Mucosa of descending colon (tissue), 3 donors: Measurements from ENCODE around the gene UVSSA. TPM values are rescaled to one million over a fixed set of nuclear protein-coding genes. Genes with fewer than 3 reads are reported as not detected.

Experiments
- ATAC-seq: fragments of 200-7000 bp; cut with Tn5 transposase; one replicate; pipeline ENCODE4 v1.9.1; 2020; ENCODE audit warnings: mild to moderate bottlenecking, moderate library complexity
- DNase-seq, 3 donors: peaks; one replicate each; pipeline ENCODE4 v3.0.0-alpha.2; 2020
- H3K36me3 ChIP-seq: fragments of 200-600 bp; one replicate; pipeline ENCODE4 v1.8.0; 2021; ENCODE audit warnings: low read depth, mild to moderate bottlenecking
- H3K4me1 ChIP-seq: fragments of 200-600 bp; one replicate; pipeline ENCODE4 v1.8.0; 2021; ENCODE audit warnings: low read depth, mild to moderate bottlenecking
- H3K4me3 ChIP-seq: fragments of 200-600 bp; one replicate; pipeline ENCODE4 v1.8.0; 2021; ENCODE audit warnings: mild to moderate bottlenecking
- H3K9me3 ChIP-seq: fragments of 200-600 bp; one replicate; pipeline ENCODE4 v1.8.0; 2021; ENCODE audit warnings: mild to moderate bottlenecking
- CTCF ChIP-seq: fragments of 200-600 bp; IDR thresholded peaks from one replicate; pipeline ENCODE4 v1.8.0; 2022; ENCODE audit warnings: antibody characterized with exemption, mild to moderate bottlenecking
- intact Hi-C, 2 donors: fragments of 100-400 bp; cut with DNase I in 1 of 2; cut with micrococcal nuclease in 1 of 2; formaldehyde crosslinking; loops; one replicate each; pipeline versions ENCODE4 v1.11.0 to v1.11.1; 2022; cut with DNase I, micrococcal nuclease
- total RNA-seq, 3 donors: library from RNA; stranded (reverse); fragmentation: NEBNext Ultra II Directional in 2 of 3; extraction: Animal tissue kit (Norgen Biotek cat#: 25700) in 2 of 3; gene quantifications; one replicate each; pipeline versions ENCODE4 v1.2.1 to v1.2.4, GENCODE V29; 2021 to 2023
- donor health status: DM: no; HTN: no; CAD: no; lungs with moderate emphysema.
- donor health status: DM: no; HTN: no; CAD: no.
- donor health status: DM: no; HTN: yes; CAD: no.

UVSSA gene
- total RNA-seq, 3 donors from 2014 or later: 31.7 to 39.9 (median 36.8) TPM

- no peak for TF ChIP-seq CTCF
- Histone ChIP-seq H3K4me1 (no peaks in the 10 kb centered on the region), H3K9me3 (no peaks in the 10 kb centered on the region), H3K36me3 (no peaks in the 10 kb centered on the region), H3K4me3 (no peak overlapping the region)
- DNase-seq (no peak), ATAC-seq (no peak)
- intact Hi-C loops: no loop called here
These were observed 69.9 kb downstream of the UVSSA start for GRCh38 chr4:1416948-1417260.

- intact Hi-C loops: no loop called here
- H3K4me1 ChIP-seq: no peaks in the 10 kb centered on the region
- H3K9me3 ChIP-seq: no peaks in the 10 kb centered on the region
- H3K4me3 ChIP-seq: no peak overlapping the region
- DNase-seq: peak in 1 of 3 donors; percentile 20
- ATAC-seq: no peak
- no peak for TF ChIP-seq CTCF
- H3K36me3 ChIP-seq: no peaks in the 10 kb centered on the region
These were observed 70.7 kb downstream of the UVSSA start for GRCh38 chr4:1417522-1418390.

GRCh38 chr4:1418494-1419285 is 71.7 kb downstream of the UVSSA start:
- no peak for TF ChIP-seq CTCF
- no peaks in the 10 kb centered on the region for H3K4me1 ChIP-seq
- H3K9me3 ChIP-seq: no peaks in the 10 kb centered on the region
- ATAC-seq: no peak
- H3K4me3 ChIP-seq: no peak overlapping the region
- intact Hi-C loops: no loop called here
- H3K36me3 ChIP-seq: no peaks in the 10 kb centered on the region
- DNase-seq: peak in 2 of 3 donors; percentile 6 to 35

- no peak for DNase-seq
- Histone ChIP-seq H3K4me3 (no peak overlapping the region), H3K9me3 (no peaks in the 10 kb centered on the region), H3K4me1 (no peaks in the 10 kb centered on the region), H3K36me3 (no peaks in the 10 kb centered on the region)
- no peak for ATAC-seq
- no peak for TF ChIP-seq CTCF
- intact Hi-C loops: no loop called here
These were observed 72.7 kb downstream of the UVSSA start for GRCh38 chr4:1419708-1420107.

GRCh38 chr4:1421657-1422056 is 74.6 kb downstream of the UVSSA start:
- Histone ChIP-seq H3K4me1 (no peaks in the 10 kb centered on the region), H3K36me3 (no peaks in the 10 kb centered on the region), H3K4me3 (no peak overlapping the region), H3K9me3 (no peaks in the 10 kb centered on the region)
- DNase-seq (no peak), ATAC-seq (no peak)
- no peak for TF ChIP-seq CTCF
- intact Hi-C loops: no loop called here
